ENCODE data around the gene NTRK1. TPM values are rescaled to one million over a fixed set of nuclear protein-coding genes. Genes with fewer than 3 reads are reported as not detected.

Gene NTRK1
- total and polyA plus RNA-seq, 4 donors: 0.13 to 0.17 (median 0.14) TPM

DNA sequence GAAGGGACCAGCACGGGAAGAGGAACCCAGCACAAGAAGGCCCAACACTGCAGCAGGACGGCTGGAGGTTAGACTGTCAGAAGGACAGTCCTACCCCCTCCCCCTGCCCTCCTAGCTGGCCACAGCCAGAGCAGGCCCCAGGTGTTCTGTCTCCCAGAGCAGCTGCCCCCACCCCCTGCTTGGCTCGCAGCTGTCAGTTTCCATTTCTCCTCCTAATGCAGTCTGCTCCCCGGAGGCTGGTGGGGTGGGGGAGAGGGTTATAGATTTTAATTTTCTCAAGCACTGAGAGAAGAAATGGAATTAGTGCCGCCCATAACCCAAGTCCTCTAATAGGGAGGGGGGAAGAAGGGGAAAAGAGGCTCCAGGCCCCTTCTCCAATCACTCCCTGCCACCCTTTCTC lies 19.8 kb downstream of the NTRK1 start:
- Histone ChIP-seq H3K36me3 (ENCODE audit: control insufficient read depth in 4 of 4, insufficient read depth in 3 of 4, low read depth in 1 of 4, low read length in 3 of 4) (no peaks in the 10 kb centered on the region), H3K9me3 (ENCODE audit: control insufficient read depth in 4 of 4, low read length in 3 of 4) (no peaks in the 10 kb centered on the region), H3K27me3 (ENCODE audit: control insufficient read depth in 4 of 4, insufficient read depth in 4 of 4, low read length in 3 of 4) (no peaks in the 10 kb centered on the region), H3K9ac (ENCODE audit: low read depth in 1 of 2, low read length in 2 of 2) (no peak overlapping the region), H3K27ac (ENCODE audit: low read depth in 1 of 2, low read length in 2 of 2) (no peak overlapping the region), H3K4me3 (ENCODE audit: low read depth in 1 of 3, low read length in 3 of 3) (no peak overlapping the region), H3K4me1 (ENCODE audit: control insufficient read depth in 4 of 4, insufficient read depth in 4 of 4, low read length in 3 of 4) (no peaks in the 10 kb centered on the region)
- TF ChIP-seq NR2F2 (IDR thresholded peaks at IDR 0.05) (no peak), FOXA1 (IDR thresholded peaks at IDR 0.05) (no peak), EGR1 (IDR thresholded peaks at IDR 0.05; ENCODE audit: low read depth in 2 of 2) (no peak), JUND (IDR thresholded peaks at IDR 0.05) (no peak), RAD21 (IDR thresholded peaks at IDR 0.05) (no peak), SP1 (IDR thresholded peaks at IDR 0.05) (no peak), TAF1 (conservative IDR thresholded peaks at IDR 0.05) (no peak), GABPA (IDR thresholded peaks at IDR 0.05 in 1 of 2, conservative IDR thresholded peaks at IDR 0.05 in 1 of 2) (no peak), HNF4A (conservative IDR thresholded peaks at IDR 0.05) (no peak), HNF4G (IDR thresholded peaks at IDR 0.05) (no peak), YY1 (IDR thresholded peaks at IDR 0.05) (no peak), FOXA2 (IDR thresholded peaks at IDR 0.05) (no peak), RXRA (IDR thresholded peaks at IDR 0.05) (no peak)
- TF ChIP-seq, protein P1, sequence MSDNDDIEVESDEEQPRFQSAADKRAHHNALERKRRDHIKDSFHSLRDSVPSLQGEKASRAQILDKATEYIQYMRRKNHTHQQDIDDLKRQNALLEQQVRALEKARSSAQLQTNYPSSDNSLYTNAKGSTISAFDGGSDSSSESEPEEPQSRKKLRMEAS (IDR thresholded peaks at IDR 0.05): no peak
- TF ChIP-seq, protein P2, sequence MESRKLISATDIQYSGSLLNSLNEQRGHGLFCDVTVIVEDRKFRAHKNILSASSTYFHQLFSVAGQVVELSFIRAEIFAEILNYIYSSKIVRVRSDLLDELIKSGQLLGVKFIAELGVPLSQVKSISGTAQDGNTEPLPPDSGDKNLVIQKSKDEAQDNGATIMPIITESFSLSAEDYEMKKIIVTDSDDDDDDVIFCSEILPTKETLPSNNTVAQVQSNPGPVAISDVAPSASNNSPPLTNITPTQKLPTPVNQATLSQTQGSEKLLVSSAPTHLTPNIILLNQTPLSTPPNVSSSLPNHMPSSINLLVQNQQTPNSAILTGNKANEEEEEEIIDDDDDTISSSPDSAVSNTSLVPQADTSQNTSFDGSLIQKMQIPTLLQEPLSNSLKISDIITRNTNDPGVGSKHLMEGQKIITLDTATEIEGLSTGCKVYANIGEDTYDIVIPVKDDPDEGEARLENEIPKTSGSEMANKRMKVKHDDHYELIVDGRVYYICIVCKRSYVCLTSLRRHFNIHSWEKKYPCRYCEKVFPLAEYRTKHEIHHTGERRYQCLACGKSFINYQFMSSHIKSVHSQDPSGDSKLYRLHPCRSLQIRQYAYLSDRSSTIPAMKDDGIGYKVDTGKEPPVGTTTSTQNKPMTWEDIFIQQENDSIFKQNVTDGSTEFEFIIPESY (IDR thresholded peaks at IDR 0.05): no peak
- TF ChIP-seq, protein P3, sequence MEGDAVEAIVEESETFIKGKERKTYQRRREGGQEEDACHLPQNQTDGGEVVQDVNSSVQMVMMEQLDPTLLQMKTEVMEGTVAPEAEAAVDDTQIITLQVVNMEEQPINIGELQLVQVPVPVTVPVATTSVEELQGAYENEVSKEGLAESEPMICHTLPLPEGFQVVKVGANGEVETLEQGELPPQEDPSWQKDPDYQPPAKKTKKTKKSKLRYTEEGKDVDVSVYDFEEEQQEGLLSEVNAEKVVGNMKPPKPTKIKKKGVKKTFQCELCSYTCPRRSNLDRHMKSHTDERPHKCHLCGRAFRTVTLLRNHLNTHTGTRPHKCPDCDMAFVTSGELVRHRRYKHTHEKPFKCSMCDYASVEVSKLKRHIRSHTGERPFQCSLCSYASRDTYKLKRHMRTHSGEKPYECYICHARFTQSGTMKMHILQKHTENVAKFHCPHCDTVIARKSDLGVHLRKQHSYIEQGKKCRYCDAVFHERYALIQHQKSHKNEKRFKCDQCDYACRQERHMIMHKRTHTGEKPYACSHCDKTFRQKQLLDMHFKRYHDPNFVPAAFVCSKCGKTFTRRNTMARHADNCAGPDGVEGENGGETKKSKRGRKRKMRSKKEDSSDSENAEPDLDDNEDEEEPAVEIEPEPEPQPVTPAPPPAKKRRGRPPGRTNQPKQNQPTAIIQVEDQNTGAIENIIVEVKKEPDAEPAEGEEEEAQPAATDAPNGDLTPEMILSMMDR (IDR thresholded peaks at IDR 0.05; ENCODE audit: low read depth, low read length, missing input control): no peak
- TF ChIP-seq, protein P4, sequence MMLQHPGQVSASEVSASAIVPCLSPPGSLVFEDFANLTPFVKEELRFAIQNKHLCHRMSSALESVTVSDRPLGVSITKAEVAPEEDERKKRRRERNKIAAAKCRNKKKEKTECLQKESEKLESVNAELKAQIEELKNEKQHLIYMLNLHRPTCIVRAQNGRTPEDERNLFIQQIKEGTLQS (IDR thresholded peaks at IDR 0.05): no peak
- TF ChIP-seq, protein P5, sequence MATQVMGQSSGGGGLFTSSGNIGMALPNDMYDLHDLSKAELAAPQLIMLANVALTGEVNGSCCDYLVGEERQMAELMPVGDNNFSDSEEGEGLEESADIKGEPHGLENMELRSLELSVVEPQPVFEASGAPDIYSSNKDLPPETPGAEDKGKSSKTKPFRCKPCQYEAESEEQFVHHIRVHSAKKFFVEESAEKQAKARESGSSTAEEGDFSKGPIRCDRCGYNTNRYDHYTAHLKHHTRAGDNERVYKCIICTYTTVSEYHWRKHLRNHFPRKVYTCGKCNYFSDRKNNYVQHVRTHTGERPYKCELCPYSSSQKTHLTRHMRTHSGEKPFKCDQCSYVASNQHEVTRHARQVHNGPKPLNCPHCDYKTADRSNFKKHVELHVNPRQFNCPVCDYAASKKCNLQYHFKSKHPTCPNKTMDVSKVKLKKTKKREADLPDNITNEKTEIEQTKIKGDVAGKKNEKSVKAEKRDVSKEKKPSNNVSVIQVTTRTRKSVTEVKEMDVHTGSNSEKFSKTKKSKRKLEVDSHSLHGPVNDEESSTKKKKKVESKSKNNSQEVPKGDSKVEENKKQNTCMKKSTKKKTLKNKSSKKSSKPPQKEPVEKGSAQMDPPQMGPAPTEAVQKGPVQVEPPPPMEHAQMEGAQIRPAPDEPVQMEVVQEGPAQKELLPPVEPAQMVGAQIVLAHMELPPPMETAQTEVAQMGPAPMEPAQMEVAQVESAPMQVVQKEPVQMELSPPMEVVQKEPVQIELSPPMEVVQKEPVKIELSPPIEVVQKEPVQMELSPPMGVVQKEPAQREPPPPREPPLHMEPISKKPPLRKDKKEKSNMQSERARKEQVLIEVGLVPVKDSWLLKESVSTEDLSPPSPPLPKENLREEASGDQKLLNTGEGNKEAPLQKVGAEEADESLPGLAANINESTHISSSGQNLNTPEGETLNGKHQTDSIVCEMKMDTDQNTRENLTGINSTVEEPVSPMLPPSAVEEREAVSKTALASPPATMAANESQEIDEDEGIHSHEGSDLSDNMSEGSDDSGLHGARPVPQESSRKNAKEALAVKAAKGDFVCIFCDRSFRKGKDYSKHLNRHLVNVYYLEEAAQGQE (IDR thresholded peaks at IDR 0.05): no peak
- no peak for DNase-seq (ENCODE audit: low spot score)
- WGBS: 73% methylated on average over 5 of the region's 5 CpGs

Data from liver (tissue), 9 donors.